Small intestine (tissue), 7 donors: ENCODE results near the gene RNASE4. TPM values are rescaled to one million over a fixed set of nuclear protein-coding genes. Genes with fewer than 3 reads are reported as not detected.
"Not testable (repeated sequence)": the region's sequence is repeated elsewhere in the genome, so short reads cannot be mapped to it uniquely, and the experiment has no call there.

ENCODE experiments used
- DNase-seq, 2 donors: peaks; one replicate each; pipeline versions ENCODE4 v3.0.0 to v3.0.0-alpha.2; 2013
- FAIRE-seq: peaks from 2 replicates; lab custom pipeline; 2012; peaks lifted over from hg19 to GRCh38; lab: Jason Lieb, UNC
- H3K27ac ChIP-seq, 3 donors: one replicate each; pipeline ENCODE4 v1.5.1; 2013; ENCODE audit warnings: low read length in 2 of 3, mild to moderate bottlenecking in 2 of 3, control low read depth in 1 of 3, inconsistent platforms in 1 of 3, low read depth in 1 of 3, moderate library complexity in 1 of 3
- H3K27me3 ChIP-seq, 3 donors: one replicate each; pipeline ENCODE4 v1.6.1; 2013; ENCODE audit warnings: low read length in 3 of 3, inconsistent platforms in 1 of 3; ENCODE audit not compliant: control insufficient read depth in 3 of 3, insufficient read depth in 3 of 3
- H3K36me3 ChIP-seq, 3 donors: one replicate each; pipeline ENCODE4 v1.6.1; 2013; ENCODE audit warnings: low read length in 3 of 3, inconsistent platforms in 1 of 3, low read depth in 1 of 3, mild to moderate bottlenecking in 1 of 3, moderate library complexity in 1 of 3; ENCODE audit not compliant: control insufficient read depth in 3 of 3, insufficient read depth in 2 of 3
- H3K4me1 ChIP-seq, 3 donors: one replicate each; pipeline ENCODE4 v1.6.1; 2013; ENCODE audit warnings: low read length in 2 of 3, inconsistent platforms in 1 of 3, low read depth in 1 of 3, mild to moderate bottlenecking in 1 of 3, moderate library complexity in 1 of 3; ENCODE audit not compliant: control insufficient read depth in 3 of 3, insufficient read depth in 2 of 3
- H3K4me3 ChIP-seq, 3 donors: one replicate each; pipeline ENCODE4 v1.5.1; 2013; ENCODE audit warnings: low read length in 3 of 3, control low read depth in 1 of 3, inconsistent platforms in 1 of 3, low read depth in 1 of 3, mild to moderate bottlenecking in 1 of 3, moderate library complexity in 1 of 3
- H3K9me3 ChIP-seq, 2 donors: one replicate each; pipeline ENCODE4 v1.6.1; 2013; ENCODE audit warnings: low read depth in 1 of 2, low read length in 1 of 2; ENCODE audit not compliant: control insufficient read depth in 2 of 2, insufficient read depth in 1 of 2
- WGBS, 3 donors: extraction: QIAGEN DNeasy Blood & Tissue Kit; methylation state at CpG; one replicate each; pipeline ENCODE4 v1.1.7; 2013; 5-methylcytosine and 5-hydroxymethylcytosine counted together
- polyA plus RNA-seq, 4 donors: library from polyadenylated mRNA; stranded (reverse) in 3 of 4; unstranded in 1 of 4; fragments of 200-250 nt in 3 of 4; fragments of 120-200 nt in 1 of 4; gene quantifications; one replicate each; pipeline versions ENCODE4 v1.2.1 to v1.2.3, GENCODE V29; 2013
- donor health status: healthy with polysubstance abuse.
- donor health status: control.
- donor health status: control.
- donor health status: Bipolar disorder and iron deficiency.
- donor health status: healthy.

Gene RNASE4
- polyA plus RNA-seq, 4 donors, result 8.1 to 45.7 (median 31.1) TPM

- Histone ChIP-seq H3K4me1 (no peaks in the 10 kb centered on the region), H3K27me3 (no peaks in the 10 kb centered on the region), H3K4me3 (no peak overlapping the region), H3K9me3 (peaks cover 0 to 6% of the 10 kb centered on the region in 2 donors), H3K27ac (no peak overlapping the region), H3K36me3 (peaks cover 2 to 6% (median 3%) of the 10 kb centered on the region in 3 donors)
- DNase-seq (no peak), FAIRE-seq (no peak)
- WGBS, 3 donors, result 81 to 98% (median 89%) methylated on average over 5 of the region's 5 CpGs
Observed at GRCh38 chr14:20698934-20699333, 14.6 kb downstream of the RNASE4 start.

- Histone ChIP-seq H3K4me3 (no peak overlapping the region), H3K27ac (no peak overlapping the region), H3K36me3 (peaks cover 2 to 4% (median 3%) of the 10 kb centered on the region in 3 donors), H3K4me1 (no peaks in the 10 kb centered on the region), H3K27me3 (no peaks in the 10 kb centered on the region), H3K9me3 (peaks cover 0 to 6% of the 10 kb centered on the region in 2 donors)
- DNase-seq (no peak), FAIRE-seq (no peak)
Observed at GRCh38 chr14:20699931-20700330, 15.6 kb downstream of the RNASE4 start.

GRCh38 chr14:20700965-20701364 lies 16.6 kb downstream of the RNASE4 start:
- not testable (repeated sequence) for DNase-seq, FAIRE-seq, H3K36me3 ChIP-seq, H3K27me3 ChIP-seq, H3K4me1 ChIP-seq, H3K9me3 ChIP-seq, H3K4me3 ChIP-seq, H3K27ac ChIP-seq
- WGBS, 3 donors, result 91 to 97% (median 92%) methylated on average over 7 of the region's 7 CpGs

GRCh38 chr14:20706657-20707355 lies 22.4 kb downstream of the RNASE4 start:
- Histone ChIP-seq H3K4me1 (no peaks in the 10 kb centered on the region), H3K4me3 (no peak overlapping the region), H3K27ac (no peak overlapping the region), H3K27me3 (no peaks in the 10 kb centered on the region), H3K9me3 (peaks cover 0 to 5% of the 10 kb centered on the region in 2 donors), H3K36me3 (no peaks in the 10 kb centered on the region)
- no peak for DNase-seq
- no peak for FAIRE-seq
- WGBS, 3 donors, result 37 to 51% (median 45%) methylated on average over 4 of the region's 4 CpGs

- no peaks in the 10 kb centered on the region for H3K36me3 ChIP-seq
- no peaks in the 10 kb centered on the region for H3K27me3 ChIP-seq
- DNase-seq (no peak), FAIRE-seq (no peak)
- WGBS, 3 donors, result 51 to 65% (median 58%) methylated on average over 2 of the region's 2 CpGs
- H3K27ac ChIP-seq, result no peak overlapping the region
- H3K4me1 ChIP-seq, result no peaks in the 10 kb centered on the region
- H3K4me3 ChIP-seq, result no peak overlapping the region
- peaks cover 0 to 5% of the 10 kb centered on the region in 2 donors for H3K9me3 ChIP-seq
Observed at GRCh38 chr14:20707622-20708021, 23.3 kb downstream of the RNASE4 start.

- no peak for FAIRE-seq
- Histone ChIP-seq H3K36me3 (no peaks in the 10 kb centered on the region), H3K4me3 (no peak overlapping the region), H3K4me1 (no peaks in the 10 kb centered on the region), H3K27me3 (no peaks in the 10 kb centered on the region), H3K9me3 (peaks cover 0 to 5% of the 10 kb centered on the region in 2 donors), H3K27ac (no peak overlapping the region)
- DNase-seq, result no peak
- 66 to 69% (median 68%) methylated on average over 4 of the region's 4 CpGs for WGBS, 3 donors
Observed at GRCh38 chr14:20711261-20711660, 26.9 kb downstream of the RNASE4 start.

- 38 to 43% (median 40%) methylated on average over 4 of the region's 4 CpGs for WGBS, 3 donors
- no peaks in the 10 kb centered on the region for H3K36me3 ChIP-seq
- no peaks in the 10 kb centered on the region for H3K4me1 ChIP-seq
- FAIRE-seq (no peak), DNase-seq (no peak)
- peaks cover 0 to under 1% of the 10 kb centered on the region in 2 donors for H3K9me3 ChIP-seq
- no peak overlapping the region for H3K4me3 ChIP-seq
- no peaks in the 10 kb centered on the region for H3K27me3 ChIP-seq
- H3K27ac ChIP-seq, result no peak overlapping the region
Observed at GRCh38 chr14:20711685-20712084, 27.3 kb downstream of the RNASE4 start.

- WGBS, 3 donors, result 34 to 44% (median 35%) methylated on average over 2 of the region's 2 CpGs
Observed at GRCh38 chr14:20712904-20713303, 28.5 kb downstream of the RNASE4 start.

More at GRCh38 chr14:20712904-20713303, 28.5 kb downstream of the RNASE4 start:
- Histone ChIP-seq H3K4me1 (no peaks in the 10 kb centered on the region), H3K27me3 (no peaks in the 10 kb centered on the region), H3K27ac (no peak overlapping the region), H3K36me3 (no peaks in the 10 kb centered on the region), H3K9me3 (no peaks in the 10 kb centered on the region), H3K4me3 (no peak overlapping the region)
- FAIRE-seq (no peak), DNase-seq (no peak)
